ENCODE results near the gene ZC3H12C. TPM values are rescaled to one million over a fixed set of nuclear protein-coding genes. Genes with fewer than 3 reads are reported as not detected.

Gene ZC3H12C
- total RNA-seq, 1 donor from 2014 or later: 17.5 TPM

DNA sequence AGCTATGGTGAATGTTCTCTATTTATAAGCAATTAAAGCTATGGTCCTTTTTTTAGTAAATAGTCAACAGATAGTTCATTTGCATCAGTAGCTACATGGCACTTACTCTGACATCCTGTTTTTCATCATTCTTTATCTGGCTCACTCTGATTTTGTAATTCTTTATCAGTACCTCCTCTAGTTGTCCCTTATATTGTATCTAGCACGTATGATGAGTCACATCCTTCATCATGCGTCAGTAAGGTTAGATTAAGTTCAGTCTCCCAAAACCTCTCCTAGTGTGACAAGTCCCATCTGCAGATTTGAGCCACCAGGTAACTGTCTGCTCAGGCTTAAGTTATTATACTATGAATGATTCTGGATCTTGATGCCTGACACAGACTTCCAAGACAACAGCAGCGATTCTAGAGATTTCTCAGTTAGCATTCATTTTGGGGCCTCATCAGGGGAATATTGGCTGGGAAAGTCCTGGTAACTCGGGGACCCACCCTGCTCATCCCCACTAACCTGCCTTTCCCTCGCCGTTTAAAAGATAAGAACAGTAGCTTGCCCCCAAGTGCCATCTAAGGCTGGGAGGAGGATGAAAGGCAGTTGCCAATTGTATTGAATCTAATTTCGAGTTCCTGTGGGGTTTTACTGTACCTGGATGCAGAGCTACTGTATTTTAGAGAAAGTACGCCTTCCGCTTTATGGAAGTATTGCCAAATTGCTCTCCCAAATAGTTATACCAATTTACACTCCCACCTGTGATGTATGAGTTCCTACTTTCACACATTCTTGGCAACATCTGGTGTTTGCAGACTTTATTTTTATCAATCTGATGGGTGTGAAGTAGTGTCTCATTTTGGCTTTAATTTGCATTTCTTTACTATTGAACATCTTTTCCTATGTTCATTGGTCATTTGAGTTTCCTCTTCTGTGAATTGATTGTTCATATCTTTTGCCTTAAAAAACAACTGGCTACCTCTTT, 55.9 kb downstream of the ZC3H12C start:
- DNase-seq (ENCODE audit: low spot score): no peak
- intact Hi-C loops (cut with micrococcal nuclease): loop anchor here (5.0 kb wide), 1 partner anchor 202 kb away; no protein-coding TSS in a partner anchor
- peaks cover 13% of the 10 kb centered on the region for H3K27me3 Mint-ChIP-seq (ENCODE audit: low read depth)
- H3K4me3 Mint-ChIP-seq (ENCODE audit: low read depth): no peak overlapping the region
- H3K9me3 Mint-ChIP-seq: no peaks in the 10 kb centered on the region
- H3K4me1 Mint-ChIP-seq (ENCODE audit: low read depth): peaks cover 19% of the 10 kb centered on the region
- no peak overlapping the region for H3K27ac Mint-ChIP-seq
- H3K36me3 Mint-ChIP-seq (ENCODE audit: low read depth): peaks cover 16% of the 10 kb centered on the region

GRCh38 chr11:110152199-110152598, 59.0 kb downstream of the ZC3H12C start:
- DNase-seq (ENCODE audit: low spot score): no peak
- intact Hi-C loops (cut with micrococcal nuclease): no loop called here
- H3K36me3 Mint-ChIP-seq (ENCODE audit: low read depth): peaks cover 14% of the 10 kb centered on the region
- no peaks in the 10 kb centered on the region for H3K9me3 Mint-ChIP-seq
- no peak overlapping the region for H3K4me3 Mint-ChIP-seq (ENCODE audit: low read depth)
- peaks cover 13% of the 10 kb centered on the region for H3K4me1 Mint-ChIP-seq (ENCODE audit: low read depth)
- peaks cover 11% of the 10 kb centered on the region for H3K27me3 Mint-ChIP-seq (ENCODE audit: low read depth)
- no peak overlapping the region for H3K27ac Mint-ChIP-seq

DNA sequence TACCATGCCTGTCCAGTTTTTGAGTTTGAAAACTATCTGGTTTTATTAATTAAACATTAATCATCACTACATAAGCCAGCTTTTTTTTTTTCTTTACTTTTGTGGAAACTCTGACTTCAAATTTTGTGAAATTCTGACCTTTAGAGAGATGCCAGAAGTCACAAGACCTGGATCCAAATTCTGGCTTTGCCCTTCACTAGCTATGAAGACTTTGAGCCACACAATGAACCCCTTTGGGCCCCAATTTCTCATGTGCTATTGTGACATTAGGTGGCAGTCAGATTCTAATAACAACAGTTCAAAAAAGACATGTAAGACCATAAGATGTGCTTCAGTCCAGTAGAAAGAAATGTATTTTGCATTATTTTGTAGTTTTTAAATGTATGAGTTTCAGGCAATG, 60.3 kb downstream of the ZC3H12C start:
- intact Hi-C loops (cut with micrococcal nuclease): no loop called here
- no peak for DNase-seq (ENCODE audit: low spot score)
- peaks cover 11% of the 10 kb centered on the region for H3K4me1 Mint-ChIP-seq (ENCODE audit: low read depth)
- H3K27me3 Mint-ChIP-seq (ENCODE audit: low read depth): peaks cover 7% of the 10 kb centered on the region
- no peak overlapping the region for H3K27ac Mint-ChIP-seq
- H3K9me3 Mint-ChIP-seq: no peaks in the 10 kb centered on the region
- peaks cover 19% of the 10 kb centered on the region for H3K36me3 Mint-ChIP-seq (ENCODE audit: low read depth)
- H3K4me3 Mint-ChIP-seq (ENCODE audit: low read depth): no peak overlapping the region

DNA sequence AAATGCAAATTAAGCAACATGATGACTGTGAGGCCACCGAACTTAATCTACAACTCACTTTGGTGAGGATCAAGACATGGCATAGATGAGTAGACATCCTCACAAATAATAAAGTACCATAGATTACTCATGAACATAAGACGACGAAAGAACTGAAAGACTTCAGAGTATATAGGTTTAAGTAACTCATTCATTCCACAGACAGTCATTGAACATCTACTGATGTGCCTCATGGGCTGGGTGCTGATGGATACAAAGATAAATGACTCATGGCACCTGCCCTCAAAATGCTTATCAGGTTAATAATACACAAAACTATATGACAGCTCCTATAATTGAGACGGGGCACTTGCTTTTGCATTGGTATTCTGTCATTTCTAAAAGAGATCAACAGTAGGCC, 63.3 kb downstream of the ZC3H12C start:
- DNase-seq (ENCODE audit: low spot score): no peak
- Mint-ChIP-seq H3K4me1 (ENCODE audit: low read depth) (peaks cover 4% of the 10 kb centered on the region), H3K4me3 (ENCODE audit: low read depth) (no peak overlapping the region), H3K27ac (no peak overlapping the region), H3K36me3 (ENCODE audit: low read depth) (peaks cover 22% of the 10 kb centered on the region), H3K9me3 (no peaks in the 10 kb centered on the region), H3K27me3 (ENCODE audit: low read depth) (peaks cover 4% of the 10 kb centered on the region)
- intact Hi-C loops (cut with micrococcal nuclease): no loop called here

GRCh38 chr11:110158317-110159200, 65.4 kb downstream of the ZC3H12C start:
- H3K27me3 Mint-ChIP-seq (ENCODE audit: low read depth): peaks cover 4% of the 10 kb centered on the region
- no peak overlapping the region for H3K27ac Mint-ChIP-seq
- no peaks in the 10 kb centered on the region for H3K9me3 Mint-ChIP-seq
- peaks cover 25% of the 10 kb centered on the region for H3K36me3 Mint-ChIP-seq (ENCODE audit: low read depth)
- no peak for DNase-seq (ENCODE audit: low spot score)
- H3K4me3 Mint-ChIP-seq (ENCODE audit: low read depth): no peak overlapping the region
- intact Hi-C loops (cut with micrococcal nuclease): no loop called here
- peaks cover 4% of the 10 kb centered on the region for H3K4me1 Mint-ChIP-seq (ENCODE audit: low read depth)

DNA sequence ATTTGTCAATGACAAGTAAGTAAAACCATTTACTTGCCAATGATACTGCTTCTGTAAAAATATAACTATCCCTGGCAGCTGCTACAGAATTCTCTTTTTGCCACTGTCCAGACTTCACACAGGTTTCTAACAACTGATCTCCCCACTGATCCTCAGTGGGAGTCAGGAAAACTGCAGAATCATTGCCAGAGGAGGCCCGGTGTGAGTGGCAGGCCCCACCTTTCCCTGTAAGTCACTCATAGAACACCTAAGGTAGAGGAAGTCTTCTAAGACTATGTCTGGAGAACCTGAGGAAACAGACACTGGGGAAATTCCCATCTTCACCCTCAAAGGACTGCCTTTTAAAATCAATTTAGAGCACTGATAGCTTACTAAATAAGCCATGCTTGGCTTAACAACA, 66.3 kb downstream of the ZC3H12C start:
- no peaks in the 10 kb centered on the region for H3K9me3 Mint-ChIP-seq
- H3K4me1 Mint-ChIP-seq (ENCODE audit: low read depth): peaks cover 4% of the 10 kb centered on the region
- no peak for DNase-seq (ENCODE audit: low spot score)
- no peak overlapping the region for H3K27ac Mint-ChIP-seq
- intact Hi-C loops (cut with micrococcal nuclease): no loop called here
- peaks cover 23% of the 10 kb centered on the region for H3K36me3 Mint-ChIP-seq (ENCODE audit: low read depth)
- H3K4me3 Mint-ChIP-seq (ENCODE audit: low read depth): no peak overlapping the region
- peaks cover 4% of the 10 kb centered on the region for H3K27me3 Mint-ChIP-seq (ENCODE audit: low read depth)

- no peak overlapping the region for H3K4me3 Mint-ChIP-seq (ENCODE audit: low read depth)
- no peak for DNase-seq (ENCODE audit: low spot score)
- H3K27me3 Mint-ChIP-seq (ENCODE audit: low read depth): peaks cover 4% of the 10 kb centered on the region
- intact Hi-C loops (cut with micrococcal nuclease): no loop called here
- peaks cover 28% of the 10 kb centered on the region for H3K36me3 Mint-ChIP-seq (ENCODE audit: low read depth)
- no peak overlapping the region for H3K27ac Mint-ChIP-seq
- H3K4me1 Mint-ChIP-seq (ENCODE audit: low read depth): peaks cover 4% of the 10 kb centered on the region
- no peaks in the 10 kb centered on the region for H3K9me3 Mint-ChIP-seq
These were observed 66.8 kb downstream of the ZC3H12C start for GRCh38 chr11:110160016-110160415.

DNA sequence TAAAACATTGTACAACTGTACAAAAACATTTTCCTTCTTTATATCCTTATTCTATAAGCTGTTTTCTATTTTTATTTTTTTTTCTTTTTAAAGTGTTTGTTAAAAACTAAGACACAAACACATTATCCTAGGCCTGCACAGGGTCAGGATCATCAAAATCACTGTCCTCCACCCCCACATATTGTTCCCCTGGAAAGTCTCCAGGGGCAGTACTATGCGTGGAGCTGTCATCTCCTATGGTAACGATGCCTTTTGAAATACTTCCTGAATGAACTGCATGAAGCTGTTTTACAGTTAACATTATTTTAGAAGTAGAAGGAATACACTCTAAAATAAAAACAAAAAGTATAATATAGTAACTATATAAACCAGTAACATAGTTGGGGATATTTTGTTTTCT, 67.2 kb downstream of the ZC3H12C start:
- H3K4me3 Mint-ChIP-seq (ENCODE audit: low read depth): no peak overlapping the region
- DNase-seq (ENCODE audit: low spot score): no peak
- intact Hi-C loops (cut with micrococcal nuclease): no loop called here
- H3K27ac Mint-ChIP-seq: no peak overlapping the region
- H3K36me3 Mint-ChIP-seq (ENCODE audit: low read depth): peaks cover 30% of the 10 kb centered on the region
- no peaks in the 10 kb centered on the region for H3K9me3 Mint-ChIP-seq
- H3K4me1 Mint-ChIP-seq (ENCODE audit: low read depth): peaks cover 4% of the 10 kb centered on the region
- H3K27me3 Mint-ChIP-seq (ENCODE audit: low read depth): peaks cover 3% of the 10 kb centered on the region

DNA sequence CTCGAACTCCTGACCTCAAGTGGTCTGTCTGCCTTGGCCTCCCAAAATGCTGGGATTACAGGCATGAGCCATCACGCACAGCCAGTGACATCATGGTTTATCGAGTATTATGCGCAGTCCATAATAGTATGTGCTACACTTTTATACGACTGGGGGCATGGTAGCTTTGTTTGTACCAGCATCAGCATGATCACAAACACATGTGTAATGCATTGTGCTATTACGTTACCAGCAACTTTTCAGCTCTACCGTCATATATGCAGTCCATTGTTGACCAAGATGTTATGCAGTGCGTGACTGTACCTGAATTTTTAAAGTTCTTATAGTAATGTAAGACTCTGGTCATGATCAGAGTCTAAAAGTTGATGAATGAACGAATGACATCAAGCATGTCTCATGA, 67.9 kb downstream of the ZC3H12C start:
- Mint-ChIP-seq H3K36me3 (ENCODE audit: low read depth) (peaks cover 33% of the 10 kb centered on the region), H3K27ac (no peak overlapping the region), H3K27me3 (ENCODE audit: low read depth) (no peaks in the 10 kb centered on the region), H3K4me3 (ENCODE audit: low read depth) (no peak overlapping the region), H3K9me3 (no peaks in the 10 kb centered on the region), H3K4me1 (ENCODE audit: low read depth) (peaks cover 4% of the 10 kb centered on the region)
- DNase-seq (ENCODE audit: low spot score): no peak
- intact Hi-C loops (cut with micrococcal nuclease): no loop called here

GRCh38 chr11:110162216-110162615, 69.0 kb downstream of the ZC3H12C start:
- H3K4me1 Mint-ChIP-seq (ENCODE audit: low read depth): peaks cover 4% of the 10 kb centered on the region
- DNase-seq (ENCODE audit: low spot score): no peak
- no peak overlapping the region for H3K27ac Mint-ChIP-seq
- no peak overlapping the region for H3K4me3 Mint-ChIP-seq (ENCODE audit: low read depth)
- H3K36me3 Mint-ChIP-seq (ENCODE audit: low read depth): peaks cover 37% of the 10 kb centered on the region
- intact Hi-C loops (cut with micrococcal nuclease): no loop called here
- H3K27me3 Mint-ChIP-seq (ENCODE audit: low read depth): peaks cover 5% of the 10 kb centered on the region
- H3K9me3 Mint-ChIP-seq: no peaks in the 10 kb centered on the region

DNA sequence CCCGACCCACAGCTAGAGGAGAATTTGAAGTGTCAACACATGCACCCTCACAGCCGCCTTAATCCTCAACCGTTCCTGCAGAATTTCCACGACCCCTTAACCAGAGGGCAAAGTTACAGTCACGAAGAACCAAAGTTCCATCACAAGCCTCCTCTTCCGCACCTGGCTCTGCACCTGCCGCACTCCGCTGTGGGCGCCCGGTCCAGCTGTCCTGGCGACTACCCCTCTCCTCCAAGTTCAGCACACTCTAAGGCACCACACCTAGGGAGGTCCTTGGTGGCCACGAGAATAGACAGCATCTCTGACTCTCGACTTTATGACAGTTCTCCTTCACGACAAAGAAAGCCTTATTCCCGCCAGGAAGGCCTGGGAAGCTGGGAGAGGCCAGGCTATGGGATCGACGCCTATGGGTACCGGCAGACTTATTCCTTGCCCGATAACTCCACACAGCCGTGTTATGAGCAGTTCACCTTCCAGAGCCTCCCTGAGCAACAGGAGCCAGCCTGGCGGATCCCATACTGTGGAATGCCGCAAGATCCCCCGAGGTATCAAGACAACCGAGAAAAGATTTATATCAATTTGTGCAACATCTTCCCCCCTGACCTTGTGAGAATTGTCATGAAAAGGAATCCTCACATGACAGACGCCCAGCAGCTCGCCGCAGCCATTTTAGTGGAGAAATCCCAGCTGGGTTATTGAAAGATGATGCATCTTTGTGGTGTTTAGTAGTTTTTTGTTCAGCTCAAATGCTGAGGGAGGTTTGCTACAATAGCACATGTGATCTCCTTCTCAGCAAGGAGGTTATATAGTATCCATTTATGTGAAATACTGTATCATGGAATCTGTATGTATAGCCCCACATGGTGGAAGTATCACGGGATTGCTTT, 72.1 kb downstream of the ZC3H12C start:
- H3K36me3 Mint-ChIP-seq (ENCODE audit: low read depth): peaks cover 28% of the 10 kb centered on the region
- intact Hi-C loops (cut with micrococcal nuclease): no loop called here
- H3K4me1 Mint-ChIP-seq (ENCODE audit: low read depth): no peaks in the 10 kb centered on the region
- H3K9me3 Mint-ChIP-seq: no peaks in the 10 kb centered on the region
- peaks cover 7% of the 10 kb centered on the region for H3K27me3 Mint-ChIP-seq (ENCODE audit: low read depth)
- no peak for DNase-seq (ENCODE audit: low spot score)
- no peak overlapping the region for H3K4me3 Mint-ChIP-seq (ENCODE audit: low read depth)
- H3K27ac Mint-ChIP-seq: no peak overlapping the region
